GM19463 (cell line): Measurements from ENCODE around the gene PKD1.

Experiments
- ATAC-seq: cut with Tn5 transposase; IDR thresholded peaks from one replicate; pipeline ENCODE4 v1.9.1; 2021; ENCODE audit warnings: mild to moderate bottlenecking, moderate library complexity; ENCODE audit not compliant: unreplicated experiment

PKD1 gene

DNA sequence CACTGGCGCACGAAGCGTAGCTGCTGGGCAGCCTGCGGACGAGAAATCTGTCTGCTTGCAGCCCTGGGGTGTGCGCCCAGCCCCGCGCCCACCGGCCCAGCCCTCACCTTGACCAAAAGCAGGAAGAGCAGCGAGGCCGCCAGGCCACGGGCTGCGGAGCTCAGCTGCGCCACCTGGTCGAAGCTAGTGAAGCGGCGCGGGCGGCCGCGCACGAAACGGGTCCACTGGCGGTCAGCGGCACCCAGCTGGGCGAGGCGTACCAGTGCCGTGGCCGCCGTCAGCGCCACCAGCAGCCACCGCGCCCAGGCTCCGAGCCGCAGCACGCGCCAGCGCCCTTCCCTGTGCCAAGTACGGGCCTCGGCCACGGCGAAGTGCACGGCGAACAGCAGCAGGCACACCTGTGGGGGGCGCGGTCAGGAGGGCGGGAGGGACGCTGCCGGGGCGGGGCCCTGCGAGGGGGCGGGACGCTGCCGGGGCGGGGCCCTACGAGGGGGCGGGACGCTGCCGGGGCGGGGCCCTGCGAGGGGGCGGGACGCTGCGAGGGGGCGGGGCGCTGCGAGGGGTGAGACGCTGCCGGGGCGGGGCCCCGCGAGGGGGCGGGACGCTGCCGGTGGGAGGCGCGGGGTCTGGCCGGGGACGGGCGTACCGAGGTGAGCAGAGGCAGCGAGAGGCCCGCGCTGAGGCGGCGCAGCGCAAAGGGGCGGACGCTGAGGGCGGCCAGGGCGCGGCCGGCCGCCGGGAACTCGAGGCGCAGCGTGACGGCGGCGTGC lies 44.7 kb downstream of the PKD1 start:
- ATAC-seq, result no peak

- ATAC-seq, result no peak
Measured at GRCh38 chr16:2090481-2090776, 45.3 kb downstream of the PKD1 start.

DNA sequence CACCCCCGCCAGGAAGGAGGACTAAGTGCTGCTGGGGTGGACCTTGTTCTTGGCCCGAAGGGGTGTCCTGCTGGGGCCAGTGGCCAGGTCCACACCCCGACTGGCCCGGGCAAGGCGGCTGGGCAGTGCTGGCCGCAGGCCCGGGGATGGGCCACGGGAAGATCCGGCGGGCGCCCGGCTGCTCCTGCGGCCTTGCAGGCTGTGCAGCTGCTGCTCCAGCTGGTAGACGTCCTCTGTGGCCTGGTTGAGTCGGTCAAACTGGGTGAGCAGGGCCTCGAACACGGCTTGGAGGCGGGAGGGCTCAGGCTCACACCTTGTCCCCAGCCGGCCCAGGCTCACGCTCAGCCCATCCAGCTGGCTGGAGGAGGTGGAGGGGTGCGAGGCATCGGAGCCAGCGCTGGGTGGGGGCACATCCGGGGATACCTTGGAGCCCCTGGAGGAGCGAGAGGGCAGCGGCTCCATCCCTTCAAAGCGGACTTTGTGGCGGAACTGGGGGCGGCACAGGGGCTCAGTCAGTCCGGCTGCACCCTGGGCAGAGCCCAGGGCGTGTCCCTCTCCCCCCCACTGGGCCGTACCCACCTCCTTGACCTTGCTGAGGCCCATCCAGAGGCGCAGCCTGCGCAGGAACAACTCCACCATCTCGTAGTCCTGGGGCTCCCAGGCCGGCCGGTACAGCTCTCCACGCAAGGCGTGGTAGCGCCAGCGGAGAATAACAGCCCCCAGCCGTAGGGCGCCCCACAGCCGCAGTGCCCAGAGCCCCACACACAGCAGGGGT lies 45.8 kb downstream of the PKD1 start:
- no peak for ATAC-seq

DNA sequence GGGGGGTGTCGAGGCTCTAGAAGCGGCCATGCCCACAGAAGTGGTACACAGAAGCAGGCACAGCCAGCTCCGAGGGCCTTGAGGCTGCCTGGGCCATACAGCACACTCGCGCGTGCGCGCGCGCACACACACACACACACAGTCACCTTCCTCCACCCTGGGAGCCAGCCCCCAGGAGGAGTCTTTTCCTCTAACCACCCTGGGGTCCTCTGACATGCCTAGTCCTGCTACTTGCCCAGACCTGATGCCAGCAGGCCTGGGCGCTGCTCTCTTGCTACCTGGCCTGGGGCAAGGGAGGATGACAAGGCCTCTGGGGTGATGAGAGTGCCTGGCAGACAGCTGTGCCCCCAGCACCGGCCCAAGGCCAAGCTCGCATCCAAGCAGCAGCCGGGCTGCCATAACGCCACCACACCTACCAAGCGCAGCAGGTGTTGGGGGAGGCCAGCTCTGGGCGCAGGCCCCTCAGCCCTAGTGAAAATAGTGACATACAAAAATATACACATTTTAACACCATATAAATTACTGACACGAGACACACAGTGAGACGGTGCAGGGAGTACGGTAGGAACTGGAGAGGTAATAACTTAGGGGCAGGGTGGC lies 46.8 kb downstream of the PKD1 start:
- ATAC-seq, result no peak

- ATAC-seq, result no peak
Measured at GRCh38 chr16:2087748-2088631, 47.7 kb downstream of the PKD1 start.

DNA sequence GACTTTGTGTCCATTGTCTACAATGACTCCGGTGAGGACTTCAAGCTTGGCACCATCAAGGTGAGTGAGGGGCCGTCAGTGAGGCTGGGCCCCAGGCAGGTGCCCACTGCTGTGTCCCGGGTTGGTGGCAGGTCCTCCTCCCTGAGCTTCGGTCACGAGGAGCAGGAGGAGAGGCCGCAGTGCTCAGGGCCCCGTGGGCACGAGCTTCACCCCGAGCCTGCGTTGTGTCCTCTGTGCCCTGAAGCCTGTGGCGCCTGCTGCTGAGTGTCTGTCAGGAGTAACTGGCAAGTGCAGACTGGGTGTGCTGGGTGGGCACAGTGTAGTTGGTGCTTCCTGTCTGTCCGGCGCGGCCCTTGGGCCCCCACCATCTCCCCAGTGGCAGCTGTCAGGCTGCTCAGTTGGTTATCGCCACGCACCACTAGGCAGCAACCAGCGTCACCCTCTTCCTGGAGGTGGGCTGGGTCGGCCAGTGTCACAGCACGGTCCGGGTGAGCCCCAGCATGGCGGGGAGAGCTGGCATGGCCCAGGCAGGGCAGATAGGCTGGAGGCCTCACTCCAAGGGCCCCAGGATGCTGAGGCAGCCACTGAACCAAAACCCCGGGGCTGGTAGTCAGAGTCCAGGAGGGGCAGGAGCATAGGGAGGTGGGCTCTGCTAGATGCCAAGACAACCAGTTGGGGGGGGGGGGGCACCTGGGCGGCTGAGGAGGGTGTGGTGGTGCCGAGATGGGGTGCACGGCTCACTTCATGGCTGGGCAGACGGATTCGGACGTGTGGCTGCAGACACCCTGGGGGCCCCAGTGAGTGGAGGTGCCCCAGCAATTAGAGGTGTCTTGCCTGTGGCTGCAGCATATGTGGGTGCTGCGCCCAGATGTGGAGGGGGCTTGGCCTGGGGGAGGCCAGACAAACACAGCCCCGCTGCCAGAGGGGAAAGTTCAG lies 48.6 kb downstream of the PKD1 start:
- no peak for ATAC-seq

- no peak for ATAC-seq
Measured at GRCh38 chr16:2086106-2086742, 49.5 kb downstream of the PKD1 start.

DNA sequence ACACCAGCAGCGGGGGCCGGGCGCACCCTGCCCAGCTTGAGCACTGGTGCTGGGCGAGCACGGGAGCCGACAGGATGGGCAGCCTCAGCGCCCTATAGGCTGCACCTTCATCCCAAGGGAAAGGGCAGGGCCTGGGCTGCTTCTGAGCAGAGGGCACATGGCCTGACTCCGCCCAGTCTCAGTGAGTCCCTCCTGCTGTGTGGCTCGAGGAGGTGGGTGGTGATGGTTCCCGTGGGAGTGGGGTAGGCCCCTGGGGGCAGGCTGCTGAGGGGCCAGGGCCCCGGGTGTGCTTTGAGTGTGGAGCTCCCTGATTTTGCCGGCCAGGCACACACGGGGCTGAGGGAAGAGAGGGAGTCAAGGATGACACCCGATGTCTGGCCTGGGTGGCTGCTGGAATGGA lies 50.0 kb downstream of the PKD1 start:
- no peak for ATAC-seq

- no peak for ATAC-seq
Measured at GRCh38 chr16:2084895-2085625, 50.6 kb downstream of the PKD1 start.

GRCh38 chr16:2083876-2084780 lies 51.6 kb downstream of the PKD1 start:
- no peak for ATAC-seq

DNA sequence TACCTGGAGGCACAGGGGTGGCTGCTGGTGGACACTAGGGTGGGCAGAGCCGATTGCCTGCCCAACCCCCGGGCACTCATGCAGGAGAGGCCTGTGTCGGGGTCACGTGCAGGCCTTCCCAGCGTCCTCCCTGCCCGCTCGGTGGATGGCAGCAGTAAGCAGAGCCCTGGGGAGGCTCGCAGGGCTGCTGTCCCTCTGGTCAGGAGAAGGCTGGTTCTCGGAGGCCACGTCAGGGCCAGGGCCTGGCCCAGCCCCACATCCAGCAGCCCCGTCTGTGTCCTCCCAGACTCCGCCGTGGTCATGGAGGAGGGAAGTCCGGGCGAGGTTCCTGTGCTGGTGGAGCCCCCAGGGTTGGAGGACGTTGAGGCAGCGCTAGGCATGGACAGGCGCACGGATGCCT lies 52.3 kb downstream of the PKD1 start:
- ATAC-seq, result no peak

- ATAC-seq, result no peak
Measured at GRCh38 chr16:2082983-2083364, 52.7 kb downstream of the PKD1 start.

DNA sequence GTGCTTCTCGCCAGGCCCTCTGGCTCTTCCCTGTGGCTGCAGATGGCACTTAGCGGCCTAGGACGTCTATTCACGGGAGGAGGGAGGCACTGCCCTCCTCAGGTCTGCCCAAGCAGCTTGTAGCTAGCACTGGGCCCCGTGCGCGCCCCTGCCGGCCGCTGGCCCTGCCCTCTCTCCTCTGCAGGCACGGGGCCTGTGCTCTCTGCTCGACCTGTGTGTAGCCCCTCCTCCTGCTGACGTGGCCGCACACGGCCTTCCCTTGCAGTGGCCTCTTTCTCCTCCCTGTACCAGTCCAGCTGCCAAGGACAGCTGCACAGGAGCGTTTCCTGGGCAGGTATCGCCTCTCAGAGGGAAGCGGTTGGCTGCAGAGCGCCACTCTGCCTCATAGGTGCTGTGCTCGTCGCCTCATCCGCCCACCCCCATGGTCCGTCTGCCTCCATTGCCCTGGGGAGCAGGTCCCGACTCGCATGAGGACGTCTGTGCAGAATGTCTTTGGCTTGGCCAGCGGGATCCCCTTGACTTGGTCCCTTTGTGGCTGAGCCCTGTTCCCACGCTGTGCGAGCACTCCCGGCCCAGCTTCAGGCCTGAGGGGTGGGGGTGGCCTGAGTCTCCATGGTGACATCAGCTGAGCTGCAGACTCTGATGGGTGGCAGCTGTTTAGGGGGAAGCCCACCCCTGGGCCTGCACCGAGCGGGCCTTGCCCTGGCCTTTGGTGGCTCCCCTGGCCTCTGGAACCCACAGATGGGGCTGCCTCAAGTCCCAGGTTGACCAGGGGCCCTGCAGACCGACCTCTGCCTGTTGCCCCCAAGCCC lies 53.3 kb downstream of the PKD1 start:
- ATAC-seq, result no peak

DNA sequence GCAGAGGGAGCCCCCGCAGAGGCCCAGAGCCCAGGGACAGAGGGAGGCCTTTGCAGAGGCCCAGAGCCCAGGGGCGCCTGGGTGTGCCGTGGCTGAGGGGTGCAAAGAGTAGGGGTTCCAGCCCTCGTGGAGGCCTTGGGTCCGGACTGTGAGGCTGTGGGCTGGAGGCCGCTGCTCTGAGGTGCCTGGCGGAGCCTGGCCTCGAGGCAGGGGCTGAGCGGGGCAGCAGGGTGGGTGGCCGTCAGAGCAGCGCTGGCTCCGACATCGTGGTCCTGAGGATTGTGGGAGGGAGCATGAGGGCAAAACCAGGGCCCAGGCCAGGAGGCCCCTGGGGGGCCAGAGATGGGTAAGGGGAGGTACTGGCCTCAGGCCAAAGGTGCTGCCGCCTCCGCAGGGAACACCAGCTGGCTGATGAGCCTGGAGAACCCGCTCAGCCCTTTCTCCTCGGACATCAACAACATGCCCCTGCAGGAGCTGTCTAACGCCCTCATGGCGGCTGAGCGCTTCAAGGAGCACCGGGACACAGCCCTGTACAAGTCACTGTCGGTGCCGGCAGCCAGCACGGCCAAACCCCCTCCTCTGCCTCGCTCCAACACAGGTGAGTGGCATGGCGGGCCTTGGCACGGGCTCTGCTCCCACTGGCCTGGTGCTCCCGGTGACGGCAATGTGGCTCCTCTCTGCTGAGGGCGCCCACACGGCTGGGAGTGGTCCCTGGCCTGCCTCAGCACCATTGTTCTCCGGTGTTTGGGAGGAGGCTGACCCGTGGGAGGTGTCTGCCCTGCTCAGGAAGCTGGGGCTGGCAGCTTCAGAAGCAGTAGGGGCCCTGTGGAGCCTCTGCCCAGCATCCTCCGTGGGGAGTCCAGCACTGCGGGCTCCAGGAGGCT lies 54.3 kb downstream of the PKD1 start:
- ATAC-seq, result no peak

- ATAC-seq, result no peak
Measured at GRCh38 chr16:2079991-2080390, 55.7 kb downstream of the PKD1 start.

- no peak for ATAC-seq
Measured at GRCh38 chr16:2079311-2079800, 56.3 kb downstream of the PKD1 start.
